ENCODE data around the gene CEP63.
"Not testable (repeated sequence)": the region's sequence is repeated elsewhere in the genome, so short reads cannot be mapped to it uniquely, and the experiment has no call there.

GRCh38 chr3:134594986-134595385 lies 109.1 kb downstream of the CEP63 start:
- not testable (repeated sequence) for TF ChIP-seq POLR2AphosphoS5 (IDR thresholded peaks at IDR 0.05; ENCODE audit: low read depth); EZH2 (IDR thresholded peaks at IDR 0.05; ENCODE audit: low read depth, unreplicated experiment); CTCF (conservative IDR thresholded peaks at IDR 0.05; ENCODE audit: low read depth in 2 of 2); EZH2phosphoT487 (IDR thresholded peaks at IDR 0.05; ENCODE audit: unreplicated experiment); REST (IDR thresholded peaks at IDR 0.05; ENCODE audit: unreplicated experiment)
